Spinal cord (tissue), 10 donors: ENCODE measurements around the gene PLAGL1. TPM values are rescaled to one million over a fixed set of nuclear protein-coding genes. Genes with fewer than 3 reads are reported as not detected.

Experiments
- DNase-seq, 6 donors: peaks; one replicate each; pipeline versions ENCODE4 v3.0.0 to v3.0.0-alpha.2; 2013 to 2015; ENCODE audit warnings: low spot score in 6 of 6, low read depth in 4 of 6
- H3K27ac ChIP-seq: one replicate; pipeline ENCODE4 v1.5.1; 2013; ENCODE audit warnings: low read depth, low read length, control low read depth
- H3K27me3 ChIP-seq: one replicate; pipeline ENCODE4 v1.6.1; 2013; ENCODE audit warnings: low read length; ENCODE audit not compliant: control insufficient read depth, insufficient read depth
- H3K36me3 ChIP-seq: one replicate; pipeline ENCODE4 v1.6.1; 2013; ENCODE audit warnings: low read length; ENCODE audit not compliant: control insufficient read depth, insufficient read depth
- H3K4me1 ChIP-seq: one replicate; pipeline ENCODE4 v1.6.1; 2013; ENCODE audit warnings: low read length; ENCODE audit not compliant: control insufficient read depth, insufficient read depth
- H3K4me3 ChIP-seq: one replicate; pipeline ENCODE4 v1.5.1; 2013; ENCODE audit warnings: low read depth, low read length, control low read depth
- H3K9me3 ChIP-seq: one replicate; pipeline ENCODE4 v1.6.1; 2013; ENCODE audit warnings: low read length; ENCODE audit not compliant: control insufficient read depth, insufficient read depth
- WGBS: methylation state at CpG from one replicate; pipeline ENCODE4 v1.1.5; 2013; ENCODE audit warnings: missing lambda C conversion rate; ENCODE audit not compliant: insufficient coverage; 5-methylcytosine and 5-hydroxymethylcytosine counted together
- polyA plus RNA-seq, 2 donors: library from polyadenylated mRNA; unstranded; fragments of 120-200 nt; gene quantifications; one replicate each; pipeline ENCODE4 v1.2.1, GENCODE V29; 2013; ENCODE audit not compliant: insufficient read length in 2 of 2
- total RNA-seq, 2 donors: library from RNA; depleted of rRNA in 1 of 2; stranded (reverse); fragments of 120-200 nt in 1 of 2; fragments of >200 nt in 1 of 2; gene quantifications; one replicate each; pipeline versions ENCODE4 v1.2.3 to v1.2.4, GENCODE V29; 2013 to 2014
- donor health status: healthy.

The PLAGL1 gene
- total and polyA plus RNA-seq, 4 donors: 20.4 to 28.0 (median 23.1) TPM

DNA sequence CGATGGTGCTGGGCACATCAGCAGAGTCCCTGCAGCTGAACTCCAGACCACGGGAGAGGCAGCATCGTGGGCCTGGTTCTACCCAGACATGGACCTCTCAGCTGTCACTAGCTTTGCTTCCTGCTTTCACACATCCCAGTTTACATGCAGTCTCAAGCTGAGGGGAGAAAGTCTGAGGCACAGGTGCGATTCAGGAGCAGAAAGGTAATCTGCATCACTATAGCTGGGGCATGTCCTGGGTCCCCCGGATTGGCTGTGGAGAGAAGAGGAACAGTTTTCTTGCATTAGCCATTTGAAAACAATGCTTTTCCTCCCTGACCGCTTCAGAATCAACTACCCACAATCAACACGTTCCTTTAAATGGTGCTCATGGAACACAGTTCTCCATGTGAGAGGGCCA, 59.9 kb downstream of the PLAGL1 start:
- Histone ChIP-seq H3K4me3 (no peak overlapping the region), H3K9me3 (peaks cover 2% of the 10 kb centered on the region), H3K27ac (no peak overlapping the region), H3K36me3 (no peaks in the 10 kb centered on the region), H3K4me1 (no peaks in the 10 kb centered on the region), H3K27me3 (no peaks in the 10 kb centered on the region)
- WGBS: 90% methylated on average over 6 of the region's 7 CpGs
- DNase-seq: no peak

DNA sequence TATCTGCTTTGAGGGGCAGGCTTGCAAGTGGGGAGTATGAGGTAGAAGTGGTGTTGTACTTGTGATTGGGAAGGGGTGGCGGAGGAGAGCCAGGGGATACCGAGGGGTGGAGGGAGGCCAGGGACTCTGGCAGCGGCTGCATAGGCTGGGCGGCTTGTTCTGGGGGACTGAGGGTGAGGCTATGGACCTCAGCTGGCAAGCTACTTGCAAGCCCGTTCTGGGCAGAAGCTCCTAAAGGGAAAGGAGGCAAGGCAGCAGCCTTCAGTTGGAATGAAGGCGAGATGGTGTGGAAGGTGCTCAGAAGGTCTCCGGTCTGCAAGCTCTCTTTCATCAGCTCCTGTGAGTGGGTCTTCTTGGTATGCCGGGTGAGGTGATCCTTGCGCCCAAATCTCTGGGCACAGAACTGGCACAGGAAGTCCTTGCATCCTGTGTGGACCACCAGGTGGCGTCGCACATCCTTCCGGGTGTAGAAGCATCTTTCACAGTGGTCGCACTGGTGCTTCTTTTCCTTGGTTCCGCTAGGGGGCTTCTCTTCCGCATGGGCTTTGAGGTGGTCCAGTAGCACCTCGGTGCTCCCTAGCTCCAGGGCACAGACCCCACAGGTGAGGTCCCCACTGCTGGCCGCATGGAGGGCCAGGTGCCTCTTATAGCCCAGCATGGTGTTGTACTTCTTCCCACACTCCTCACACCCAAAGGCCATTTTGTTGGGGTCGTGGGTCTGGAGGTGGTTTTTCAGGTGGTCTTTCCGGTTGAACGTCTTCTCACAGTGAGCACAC, 66.0 kb downstream of the PLAGL1 start:
- peak in 1 of 6 donors; percentile 43 for DNase-seq
- no peaks in the 10 kb centered on the region for H3K36me3 ChIP-seq
- no peaks in the 10 kb centered on the region for H3K27me3 ChIP-seq
- no peak overlapping the region for H3K4me3 ChIP-seq
- no peaks in the 10 kb centered on the region for H3K9me3 ChIP-seq
- no peak overlapping the region for H3K27ac ChIP-seq
- 51% methylated on average over 16 of the region's 20 CpGs for WGBS
- no peaks in the 10 kb centered on the region for H3K4me1 ChIP-seq

DNA sequence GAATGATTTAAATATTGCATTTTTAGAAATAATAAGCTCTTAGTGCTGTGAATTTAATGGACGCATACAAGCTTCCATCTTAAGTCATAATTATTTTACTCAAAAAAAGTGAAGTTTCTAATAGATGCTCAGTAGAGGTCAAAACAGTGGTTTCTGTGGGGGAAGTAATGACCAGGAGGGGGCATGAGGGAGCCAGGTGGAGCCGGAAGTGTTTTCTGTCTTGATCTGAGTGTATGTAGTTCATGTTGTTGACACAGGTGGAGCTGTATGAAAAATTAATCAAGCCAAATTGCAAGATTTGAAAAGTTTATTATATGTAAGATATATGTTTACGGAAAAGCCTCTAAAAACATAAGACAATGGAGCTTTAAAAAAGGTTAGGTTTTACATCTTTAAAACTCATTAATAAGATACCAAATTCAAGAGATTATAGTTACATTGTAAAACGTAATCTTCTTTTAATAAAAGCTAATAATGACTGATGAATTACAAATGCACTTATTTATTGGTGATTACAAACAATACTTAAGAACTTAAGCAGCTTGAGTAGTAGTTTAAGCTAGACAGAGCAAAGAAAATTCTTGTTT, 68.0 kb downstream of the PLAGL1 start:
- 13% methylated on average over 1 of the region's 4 CpGs for WGBS
- no peaks in the 10 kb centered on the region for H3K27me3 ChIP-seq
- no peak overlapping the region for H3K4me3 ChIP-seq
- no peaks in the 10 kb centered on the region for H3K4me1 ChIP-seq
- no peak overlapping the region for H3K27ac ChIP-seq
- no peaks in the 10 kb centered on the region for H3K36me3 ChIP-seq
- peak in 1 of 6 donors; percentile 64 for DNase-seq
- H3K9me3 ChIP-seq: no peaks in the 10 kb centered on the region

DNA sequence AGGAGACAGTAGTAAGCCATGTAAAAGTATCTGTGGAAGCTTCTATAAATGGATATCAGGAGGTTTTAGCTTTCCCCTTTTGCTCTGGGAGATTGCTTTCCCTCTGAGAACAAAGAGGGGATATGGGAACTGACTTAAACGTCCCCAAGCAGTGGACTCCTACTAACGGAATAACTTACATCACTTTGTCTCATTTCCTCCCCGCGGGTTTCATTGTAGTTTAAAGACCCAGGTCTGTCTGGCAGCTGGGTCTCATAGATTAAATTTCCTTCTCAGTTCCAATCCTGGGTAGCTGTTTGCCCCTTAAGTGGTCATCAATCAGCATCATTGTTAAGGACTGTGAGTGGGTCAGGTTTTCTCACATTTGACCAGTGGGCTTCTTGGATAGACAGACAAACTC, 68.7 kb downstream of the PLAGL1 start:
- Histone ChIP-seq H3K27ac (no peak overlapping the region), H3K9me3 (no peaks in the 10 kb centered on the region), H3K36me3 (no peaks in the 10 kb centered on the region), H3K4me3 (no peak overlapping the region), H3K4me1 (no peaks in the 10 kb centered on the region), H3K27me3 (no peaks in the 10 kb centered on the region)
- no CpG with 5 or more reads among the region's 4 CpGs for WGBS
- no peak for DNase-seq

DNA sequence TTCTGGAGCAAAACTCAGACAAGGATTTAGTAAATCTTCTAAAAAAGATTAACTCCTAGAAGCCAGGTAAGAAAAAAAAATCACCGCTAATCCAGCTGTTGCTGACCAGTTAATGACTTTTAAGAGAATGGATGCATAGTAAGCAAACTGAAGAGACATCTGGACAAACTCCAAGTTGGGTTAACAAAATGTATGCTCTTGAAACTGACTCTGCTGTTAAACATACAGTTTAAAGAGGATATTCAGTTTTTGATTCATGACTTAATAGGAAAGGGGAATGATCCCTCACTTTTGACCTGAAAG, 70.4 kb downstream of the PLAGL1 start:
- no CpG with 5 or more reads among the region's 1 CpG for WGBS
- Histone ChIP-seq H3K4me3 (no peak overlapping the region), H3K27ac (no peak overlapping the region), H3K27me3 (no peaks in the 10 kb centered on the region), H3K4me1 (no peaks in the 10 kb centered on the region), H3K36me3 (no peaks in the 10 kb centered on the region), H3K9me3 (no peaks in the 10 kb centered on the region)
- DNase-seq: no peak

DNA sequence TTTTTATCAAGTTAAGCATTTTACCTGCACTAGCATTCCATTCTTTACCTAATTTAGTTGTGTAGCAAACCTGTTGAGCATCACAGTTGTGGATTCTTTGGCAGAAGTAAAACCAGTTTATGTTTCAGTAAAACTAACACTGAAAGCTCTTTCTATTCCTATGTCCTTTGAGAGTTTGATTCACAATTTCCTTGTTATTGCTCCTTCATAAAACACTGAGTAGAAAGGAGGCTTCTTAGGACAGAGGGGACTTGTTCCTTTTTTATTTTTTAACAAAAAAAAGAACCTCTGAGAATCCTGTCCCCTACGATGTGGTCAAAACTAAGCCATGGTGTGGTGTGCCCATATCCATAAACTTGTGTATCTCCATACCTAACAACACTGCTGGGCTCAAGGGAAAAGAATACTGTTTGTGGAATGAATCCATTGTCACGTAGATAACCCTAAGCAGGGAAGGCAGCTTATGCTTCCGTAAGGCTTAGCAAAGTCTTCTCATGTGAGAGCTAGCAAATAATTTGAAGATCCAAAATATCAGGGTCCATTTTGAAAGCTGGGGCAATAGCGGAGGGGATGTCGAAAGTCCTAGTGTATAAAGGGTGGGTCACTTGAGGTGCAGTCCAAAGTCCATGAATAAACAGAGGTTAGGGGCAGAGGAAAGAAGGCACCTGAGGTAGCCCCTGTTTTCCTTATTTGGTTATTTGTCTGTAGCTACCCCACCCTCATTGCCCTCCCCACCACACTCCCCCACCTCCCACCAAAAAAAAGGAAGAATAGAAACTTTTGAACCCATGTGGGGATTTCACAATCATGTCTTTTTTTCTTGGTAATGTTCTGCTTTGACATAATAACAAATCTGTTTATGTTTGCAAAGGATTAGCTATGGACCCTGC, 71.0 kb downstream of the PLAGL1 start:
- Histone ChIP-seq H3K4me1 (no peaks in the 10 kb centered on the region), H3K36me3 (no peaks in the 10 kb centered on the region), H3K27me3 (no peaks in the 10 kb centered on the region), H3K27ac (no peak overlapping the region), H3K4me3 (no peak overlapping the region), H3K9me3 (peaks cover 2% of the 10 kb centered on the region)
- WGBS: 100% methylated on average over 3 of the region's 5 CpGs
- DNase-seq: no peak

DNA sequence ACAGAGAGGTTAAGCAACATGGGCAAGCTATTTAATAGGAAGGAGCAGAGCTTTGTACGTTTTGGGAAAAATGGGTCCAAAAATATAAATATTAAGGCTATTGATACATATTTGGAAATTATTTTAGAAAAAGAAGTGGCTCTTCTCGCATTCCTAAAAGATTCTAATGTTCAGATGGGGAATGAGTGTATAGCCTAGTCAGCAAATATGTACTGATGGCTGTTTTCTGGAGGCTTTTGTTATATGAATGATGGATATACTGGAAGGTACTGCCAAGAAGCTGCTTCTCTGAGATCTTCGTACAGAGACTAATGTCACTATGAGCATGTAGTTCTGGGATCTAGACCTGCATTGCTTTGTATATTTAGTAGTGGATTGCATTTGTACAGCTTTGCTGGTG, 71.7 kb downstream of the PLAGL1 start:
- Histone ChIP-seq H3K36me3 (no peaks in the 10 kb centered on the region), H3K27me3 (no peaks in the 10 kb centered on the region), H3K4me1 (no peaks in the 10 kb centered on the region), H3K9me3 (peaks cover 2% of the 10 kb centered on the region), H3K27ac (no peak overlapping the region), H3K4me3 (no peak overlapping the region)
- WGBS: 100% methylated on average over 1 of the region's 3 CpGs
- DNase-seq: no peak

DNA sequence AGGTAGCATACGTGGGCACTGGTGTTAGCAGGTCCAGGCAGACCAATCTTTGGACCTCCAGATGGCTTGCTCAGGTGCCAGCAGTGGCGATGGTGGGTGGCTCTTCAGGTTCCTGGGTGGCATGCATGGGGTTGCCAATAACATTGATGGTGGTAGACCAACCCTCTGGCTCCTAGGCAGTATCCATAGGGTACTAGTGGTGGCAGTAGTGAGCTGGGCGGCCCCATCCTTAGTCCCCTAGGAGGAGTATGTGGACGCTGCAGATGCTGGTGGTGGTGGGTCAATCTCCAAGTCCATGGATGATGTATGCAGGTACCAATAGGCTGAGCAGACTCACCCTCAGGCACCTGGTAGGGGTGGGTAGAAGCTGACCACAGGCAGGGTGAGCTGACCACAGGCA, 73.2 kb downstream of the PLAGL1 start:
- no peaks in the 10 kb centered on the region for H3K4me1 ChIP-seq
- WGBS: 85% methylated on average over 4 of the region's 4 CpGs

DNA sequence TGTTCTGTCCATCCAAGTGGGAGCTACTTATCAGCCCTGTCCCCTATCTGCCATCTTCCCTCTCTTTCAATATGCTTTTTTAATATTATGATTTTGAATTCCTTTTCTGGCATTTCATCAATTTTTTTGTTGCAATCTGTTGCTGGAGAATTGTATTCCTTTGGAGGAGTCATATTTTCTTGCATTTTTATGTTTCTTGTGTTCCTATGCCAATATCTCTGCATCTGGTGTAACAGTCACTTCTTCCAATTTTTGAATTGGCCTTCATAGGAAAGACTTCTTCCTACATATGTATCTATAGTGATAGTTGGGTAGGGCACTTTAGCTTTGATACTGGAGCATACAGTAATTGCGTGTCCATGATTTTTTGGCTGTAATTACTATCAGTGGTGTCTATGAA, 73.7 kb downstream of the PLAGL1 start:
- H3K27me3 ChIP-seq: no peaks in the 10 kb centered on the region
- H3K4me1 ChIP-seq: no peaks in the 10 kb centered on the region
- no peak overlapping the region for H3K27ac ChIP-seq
- H3K4me3 ChIP-seq: no peak overlapping the region
- peaks cover 2% of the 10 kb centered on the region for H3K9me3 ChIP-seq
- peak in 1 of 6 donors; percentile 24 for DNase-seq
- WGBS: 100% methylated on average over 1 of the region's 1 CpG
- H3K36me3 ChIP-seq: no peaks in the 10 kb centered on the region

More for the DNA sequence above, 73.2 kb downstream of the PLAGL1 start:
- Histone ChIP-seq H3K27ac (no peak overlapping the region), H3K4me3 (no peak overlapping the region), H3K9me3 (peaks cover 2% of the 10 kb centered on the region), H3K36me3 (no peaks in the 10 kb centered on the region), H3K27me3 (no peaks in the 10 kb centered on the region)
- no peak for DNase-seq
